PC-3 (cell line): ENCODE results near the gene TM4SF5. TPM values are rescaled to one million over a fixed set of nuclear protein-coding genes. Genes with fewer than 3 reads are reported as not detected.

Source experiments
- ATAC-seq: fragments of 200-7000 bp; cut with Tn5 transposase; 2 replicates; pipeline ENCODE4 v1.9.1; 2020; ENCODE audit warnings: mild to moderate bottlenecking, moderate library complexity
- BruUV-seq: library from RNA; stranded (reverse); fragments of 400-500 nt; replicated peaks from 2 replicates; lab custom pipeline; 2021; lab: Mats Ljungman, UMichigan
- CTCF ChIA-PET: fragments of 300-600 bp; sonication (Branson Sonifier 250); formaldehyde crosslinking; loops from one replicate; lab custom pipeline; 2022; ENCODE audit warnings: antibody characterized with exemption; lab: Charles Lee
- POLR2A ChIA-PET: fragments of 300-600 bp; sonication (Branson Sonifier 250); formaldehyde crosslinking; loops from one replicate; lab custom pipeline; 2022; ENCODE audit warnings: antibody characterized with exemption; ENCODE audit not compliant: unreplicated experiment; lab: Charles Lee
- DNase-seq: peaks from one replicate; pipeline ENCODE4 v3.0.0-alpha.2; 2015
- H2AFZ ChIP-seq: fragments of 300-600 bp; sonication (generic); 2 replicates; pipeline ENCODE4 v1.6.0; 2016; ENCODE audit warnings: antibody characterized with exemption, low read length
- H3F3A ChIP-seq: fragments of 300-600 bp; sonication (generic); one replicate; pipeline ENCODE4 v1.6.0; 2017; ENCODE audit warnings: antibody characterized with exemption, low read length, control low read depth, mild to moderate bottlenecking; ENCODE audit not compliant: unreplicated experiment
- H3K27ac ChIP-seq: fragments of 300-600 bp; sonication (generic); 2 replicates; pipeline ENCODE4 v1.5.1; 2016; ENCODE audit warnings: mild to moderate bottlenecking, low read length
- H3K27me3 ChIP-seq: fragments of 300-600 bp; sonication (generic); 2 replicates; pipeline ENCODE4 v1.6.1; 2016; ENCODE audit warnings: low read length, mixed read lengths
- H3K36me3 ChIP-seq: fragments of 300-600 bp; sonication (generic); 2 replicates; pipeline ENCODE4 v1.6.1; 2016; ENCODE audit warnings: low read depth, mixed run types, low read length, mixed read lengths
- H3K4me1 ChIP-seq: fragments of 300-600 bp; sonication (generic); 2 replicates; pipeline ENCODE4 v1.5.1; 2016; ENCODE audit warnings: low read length; ENCODE audit not compliant: insufficient read depth
- H3K4me2 ChIP-seq: fragments of 300-600 bp; sonication (generic); 2 replicates; pipeline ENCODE4 v1.6.0; 2016; ENCODE audit warnings: low read length
- H3K4me3 ChIP-seq: fragments of 300-600 bp; sonication (generic); 2 replicates; pipeline ENCODE4 v1.5.1; 2016; ENCODE audit warnings: mild to moderate bottlenecking, low read length, mixed read lengths
- H3K79me2 ChIP-seq: fragments of 300-600 bp; sonication (generic); 2 replicates; pipeline ENCODE4 v1.6.1; 2017; ENCODE audit warnings: low read length, mixed read lengths
- H3K9ac ChIP-seq: fragments of 300-600 bp; sonication (generic); 2 replicates; pipeline ENCODE4 v1.6.0; 2016; ENCODE audit warnings: mild to moderate bottlenecking, low read length
- H3K9me2 ChIP-seq: fragments of 300-600 bp; sonication (generic); replicated peaks from 2 replicates; pipeline ENCODE4 v1.6.1; 2016; ENCODE audit warnings: mixed run types, low read length, mixed read lengths
- H3K9me3 ChIP-seq: fragments of 300-600 bp; sonication (generic); 2 replicates; pipeline ENCODE4 v1.6.1; 2016; ENCODE audit warnings: low read length, mixed read lengths
- H4K20me1 ChIP-seq: fragments of 300-600 bp; sonication (generic); 2 replicates; pipeline ENCODE4 v1.6.1; 2016; ENCODE audit warnings: low read length, mixed read lengths
- CTCF ChIP-seq: fragments of 300-600 bp; sonication (generic); conservative IDR thresholded peaks from 2 replicates; pipeline ENCODE4 v1.5.1; 2017; ENCODE audit warnings: antibody characterized with exemption, low read depth, mild to moderate bottlenecking, low read length
- EZH2 ChIP-seq: fragments of 300-600 bp; sonication (generic); IDR thresholded peaks from one replicate; pipeline ENCODE4 v1.6.1; 2017; ENCODE audit warnings: antibody characterized with exemption, mild to moderate bottlenecking, low read length; ENCODE audit not compliant: unreplicated experiment
- EZH2phosphoT487 ChIP-seq: fragments of 300-600 bp; sonication (generic); IDR thresholded peaks from 2 replicates; pipeline ENCODE4 v1.6.1; 2018; ENCODE audit warnings: mild to moderate bottlenecking, antibody characterized with exemption, low read length, borderline replicate concordance
- intact Hi-C: fragments of 100-400 bp; cut with micrococcal nuclease; formaldehyde crosslinking; loops from 2 replicates; pipeline ENCODE4 v1.9.0; 2023
- total RNA-seq: library from RNA; depleted of rRNA; stranded (reverse); fragments of >200 nt; gene quantifications from 2 replicates; pipeline ENCODE4 v1.2.3, GENCODE V29; 2014

TM4SF5 gene
- total RNA-seq, 1 experiment from 2014 or later = not detected

GRCh38 chr17:4742133-4742532 is 29.6 kb upstream of the TM4SF5 start:
- Histone ChIP-seq H4K20me1 (no peaks in the 10 kb centered on the region), H2AFZ (no peak overlapping the region), H3K4me3 (no peak overlapping the region), H3K4me2 (no peak overlapping the region), H3K27me3 (no peaks in the 10 kb centered on the region), H3K9me3 (no peaks in the 10 kb centered on the region), H3K27ac (no peak overlapping the region), H3F3A (no peaks in the 10 kb centered on the region), H3K79me2 (peaks cover 6% of the 10 kb centered on the region; the same call in 1 of the 2 replicates), H3K4me1 (peaks cover 6% of the 10 kb centered on the region), H3K9me2 (no peaks in the 10 kb centered on the region), H3K9ac (no peak overlapping the region), H3K36me3 (no peaks in the 10 kb centered on the region)
- DNase-seq (no peak), ATAC-seq (no peak)
- intact Hi-C loops = no loop called here
- CTCF ChIA-PET = no interaction called here
- POLR2A ChIA-PET = no interaction called here
- no TSS peak for BruUV-seq
- TF ChIP-seq CTCF (no peak), EZH2 (no peak), EZH2phosphoT487 (no peak)

GRCh38 chr17:4742629-4743028 is 29.1 kb upstream of the TM4SF5 start:
- Histone ChIP-seq H4K20me1 (no peaks in the 10 kb centered on the region), H3K27me3 (no peaks in the 10 kb centered on the region), H2AFZ (no peak overlapping the region), H3F3A (no peaks in the 10 kb centered on the region), H3K36me3 (no peaks in the 10 kb centered on the region), H3K9ac (no peak overlapping the region), H3K4me1 (peaks cover 6% of the 10 kb centered on the region), H3K9me2 (no peaks in the 10 kb centered on the region), H3K27ac (no peak overlapping the region), H3K9me3 (no peaks in the 10 kb centered on the region), H3K4me3 (no peak overlapping the region), H3K79me2 (peaks cover 6% of the 10 kb centered on the region; the same call in 1 of the 2 replicates), H3K4me2 (no peak overlapping the region)
- POLR2A ChIA-PET = no interaction called here
- intact Hi-C loops = no loop called here
- no peak for TF ChIP-seq EZH2phosphoT487
- TF ChIP-seq CTCF = no peak
- no peak for TF ChIP-seq EZH2
- no TSS peak for BruUV-seq
- no peak for DNase-seq
- no peak for ATAC-seq
- CTCF ChIA-PET = no interaction called here

- TF ChIP-seq EZH2phosphoT487 (no peak), CTCF (no peak), EZH2 (no peak)
- H3K9ac ChIP-seq = no peak overlapping the region
- CTCF ChIA-PET = no interaction called here
- no peaks in the 10 kb centered on the region for H4K20me1 ChIP-seq
- no peaks in the 10 kb centered on the region for H3K27me3 ChIP-seq
- no peak overlapping the region for H3K4me3 ChIP-seq
- intact Hi-C loops = no loop called here
- H3K4me1 ChIP-seq = peaks cover 6% of the 10 kb centered on the region
- H3K79me2 ChIP-seq = peaks cover 6% of the 10 kb centered on the region; the same call in 1 of the 2 replicates
- no peak overlapping the region for H3K27ac ChIP-seq
- ATAC-seq (no peak), DNase-seq (no peak)
- no peaks in the 10 kb centered on the region for H3K9me3 ChIP-seq
- POLR2A ChIA-PET = no interaction called here
- no peak overlapping the region for H3K4me2 ChIP-seq
- no peaks in the 10 kb centered on the region for H3F3A ChIP-seq
- H3K9me2 ChIP-seq = no peaks in the 10 kb centered on the region
- no peaks in the 10 kb centered on the region for H3K36me3 ChIP-seq
- no peak overlapping the region for H2AFZ ChIP-seq
- BruUV-seq = no TSS peak
Measured at GRCh38 chr17:4743216-4743615, 28.5 kb upstream of the TM4SF5 start.
